ENCODE data around the gene MYO15B. TPM values are rescaled to one million over a fixed set of nuclear protein-coding genes. Genes with fewer than 3 reads are reported as not detected.

Gene MYO15B
- total and polyA plus RNA-seq, 2 donors (not counting 3 experiments of a cell fraction or from before 2014, with no cell fraction given) = 10.2 to 87.8 TPM

- dilution Hi-C loops (cut with MboI; ENCODE audit: extremely low pct_ligation_motif_present, low sequenced_read_pairs) (no loop called here), intact Hi-C loops (cut with micrococcal nuclease) (no loop called here)
- no peaks in the 10 kb centered on the region for H3K27me3 ChIP-seq (ENCODE audit: control insufficient read depth in 2 of 2, insufficient read depth in 2 of 2, low read length in 2 of 2)
- H3K27ac ChIP-seq (ENCODE audit: insufficient read depth, low read depth, low read length) = no peak overlapping the region
- ChIA-PET CTCF (interaction anchor here (3.4 to 16.3 kb wide), 2 partner anchors 120 to 126 kb away, joined by 18 to 625 read pairs; no protein-coding TSS in a partner anchor), POLR2A (interaction anchor here (0.6 kb wide), 1 partner anchor 14 kb away, joined by 3 read pairs; no protein-coding TSS in a partner anchor)
- no peak overlapping the region for H3K4me2 ChIP-seq (ENCODE audit: insufficient read depth, low read length)
- no peak for TF ChIP-seq EZH2 (IDR thresholded peaks at IDR 0.05; ENCODE audit: borderline replicate concordance, low read depth, low read length, severe bottlenecking)
- TF ChIP-seq, protein P1, sequence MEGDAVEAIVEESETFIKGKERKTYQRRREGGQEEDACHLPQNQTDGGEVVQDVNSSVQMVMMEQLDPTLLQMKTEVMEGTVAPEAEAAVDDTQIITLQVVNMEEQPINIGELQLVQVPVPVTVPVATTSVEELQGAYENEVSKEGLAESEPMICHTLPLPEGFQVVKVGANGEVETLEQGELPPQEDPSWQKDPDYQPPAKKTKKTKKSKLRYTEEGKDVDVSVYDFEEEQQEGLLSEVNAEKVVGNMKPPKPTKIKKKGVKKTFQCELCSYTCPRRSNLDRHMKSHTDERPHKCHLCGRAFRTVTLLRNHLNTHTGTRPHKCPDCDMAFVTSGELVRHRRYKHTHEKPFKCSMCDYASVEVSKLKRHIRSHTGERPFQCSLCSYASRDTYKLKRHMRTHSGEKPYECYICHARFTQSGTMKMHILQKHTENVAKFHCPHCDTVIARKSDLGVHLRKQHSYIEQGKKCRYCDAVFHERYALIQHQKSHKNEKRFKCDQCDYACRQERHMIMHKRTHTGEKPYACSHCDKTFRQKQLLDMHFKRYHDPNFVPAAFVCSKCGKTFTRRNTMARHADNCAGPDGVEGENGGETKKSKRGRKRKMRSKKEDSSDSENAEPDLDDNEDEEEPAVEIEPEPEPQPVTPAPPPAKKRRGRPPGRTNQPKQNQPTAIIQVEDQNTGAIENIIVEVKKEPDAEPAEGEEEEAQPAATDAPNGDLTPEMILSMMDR (IDR thresholded peaks at IDR 0.05; ENCODE audit: extremely low read depth in 1 of 2, insufficient read depth in 1 of 2, low read depth in 1 of 2, low read length in 2 of 2) = no peak
- no peak for TF ChIP-seq MYC (IDR thresholded peaks at IDR 0.05; ENCODE audit: low read depth, low read length)
- TF ChIP-seq MAX (IDR thresholded peaks at IDR 0.05; ENCODE audit: insufficient read depth, insufficient read length) = no peak
- no peak for TF ChIP-seq GATA2 (IDR thresholded peaks at IDR 0.05; ENCODE audit: insufficient read depth, insufficient read length, low read depth, low read length)
- no peak for TF ChIP-seq POLR2A (IDR thresholded peaks at IDR 0.05; ENCODE audit: low read depth, low read length)
- no peak for TF ChIP-seq FOS (IDR thresholded peaks at IDR 0.05; ENCODE audit: borderline replicate concordance, insufficient read depth, low read length)
- no peak for TF ChIP-seq POLR2AphosphoS5 (IDR thresholded peaks at IDR 0.05; ENCODE audit: insufficient read depth, low read depth, low read length)
- FAIRE-seq (no peak), DNase-seq (ENCODE audit: low read depth, low spot score) (no peak)
- no peaks in the 10 kb centered on the region for H3K9me1 ChIP-seq (replicated peaks; ENCODE audit: control insufficient read depth, extremely low read depth, insufficient read depth, low read length)
- H2AFZ ChIP-seq (ENCODE audit: low read depth, low read length) = no peak overlapping the region
- H3K36me3 ChIP-seq (ENCODE audit: control insufficient read depth in 2 of 2, extremely low read depth in 1 of 2, insufficient read depth in 2 of 2, low read length in 2 of 2) = no peaks in the 10 kb centered on the region
- H3K4me1 ChIP-seq (ENCODE audit: control insufficient read depth, extremely low read depth, insufficient read depth, low read length) = no peaks in the 10 kb centered on the region
- H3K4me3 ChIP-seq (replicated peaks in 1 of 3; ENCODE audit: insufficient read depth in 1 of 3, low read depth in 1 of 3, low read length in 3 of 3) = no peak overlapping the region
- no peaks in the 10 kb centered on the region for H4K20me1 ChIP-seq (replicated peaks; ENCODE audit: control insufficient read depth, extremely low read depth, insufficient read depth, low read length)
- BruUV-seq (replicated peaks) = TSS peak; percentile 18
- no peak overlapping the region for H3K9ac ChIP-seq (replicated peaks; ENCODE audit: extremely low read depth, insufficient read depth, low read length)
- no peaks in the 10 kb centered on the region for H3K79me2 ChIP-seq (ENCODE audit: control insufficient read depth, insufficient read depth, low read length)
- H3K9me3 ChIP-seq (replicated peaks; ENCODE audit: control insufficient read depth, insufficient read depth, low read length) = no peaks in the 10 kb centered on the region
These were observed 39.5 kb downstream of the MYO15B start for GRCh38 chr17:75627094-75627493.
